GM19395 (cell line): ENCODE data around the gene DSG2.

Source experiments
- ATAC-seq: cut with Tn5 transposase; IDR thresholded peaks from one replicate; pipeline ENCODE4 v1.9.1; 2021; ENCODE audit warnings: mild to moderate bottlenecking, moderate library complexity; ENCODE audit not compliant: unreplicated experiment

DSG2 gene

DNA sequence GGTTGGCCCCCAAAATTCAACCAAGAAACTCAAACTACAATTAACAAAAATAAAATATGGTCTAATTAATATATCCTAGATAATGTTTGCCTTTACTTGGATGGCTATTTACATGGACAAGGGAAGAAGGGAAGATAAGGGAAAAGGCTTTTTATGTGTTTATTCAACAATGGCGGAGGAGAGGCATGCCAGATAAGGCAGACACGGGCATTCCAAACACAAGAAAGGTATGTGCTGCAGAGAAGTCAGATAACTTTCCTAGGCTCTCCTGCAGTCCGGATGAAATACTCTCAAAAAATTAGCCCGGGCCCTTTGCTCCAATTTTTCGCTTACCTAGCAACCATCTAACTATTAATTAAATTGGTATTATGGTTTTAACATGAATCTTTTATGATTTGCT is 88.6 kb downstream of the DSG2 start:
- no peak for ATAC-seq

GRCh38 chr18:31587529-31587928 is 89.6 kb downstream of the DSG2 start:
- no peak for ATAC-seq

DNA sequence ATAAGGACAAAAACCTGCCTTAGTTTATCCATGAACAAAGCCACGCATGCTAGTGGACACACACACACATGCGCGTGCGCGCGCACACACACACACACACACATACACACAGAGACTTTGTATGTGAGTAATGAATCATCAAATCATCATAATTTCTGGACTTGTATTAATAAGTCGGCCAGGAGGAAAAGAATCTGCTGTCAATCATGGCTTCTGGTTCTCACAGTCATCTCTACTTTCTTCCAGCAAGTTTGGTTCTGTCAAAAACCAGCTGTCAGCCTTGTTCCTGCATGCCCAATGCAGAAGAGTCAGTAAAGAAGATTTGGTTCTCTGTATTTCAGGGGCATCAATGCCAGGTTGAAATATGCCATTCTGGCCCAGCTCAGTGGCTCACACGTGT is 92.6 kb downstream of the DSG2 start:
- no peak for ATAC-seq

DNA sequence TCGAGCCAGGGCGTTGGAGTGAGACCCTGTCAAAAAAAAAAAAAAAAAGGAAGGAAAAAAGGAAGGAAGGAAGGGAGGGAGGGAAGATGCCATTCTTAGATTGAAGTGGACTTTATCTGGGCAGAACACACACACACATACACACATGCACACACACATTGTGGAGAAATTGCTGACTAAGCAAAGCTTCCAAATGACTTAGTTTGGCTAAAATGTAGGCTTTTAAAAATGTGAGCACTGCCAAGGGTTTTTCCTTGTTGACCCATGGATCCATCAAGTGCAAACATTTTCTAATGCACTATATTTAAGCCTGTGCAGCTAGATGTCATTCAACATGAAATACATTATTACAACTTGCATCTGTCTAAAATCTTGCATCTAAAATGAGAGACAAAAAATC is 93.1 kb downstream of the DSG2 start:
- no peak for ATAC-seq

GRCh38 chr18:31591628-31592027 is 93.7 kb downstream of the DSG2 start, which contains the start of gene TTR:
TTR (plus strand) TSS chr18:31591877; CDS start chr18:31591903, 26 bp downstream.
- no peak for ATAC-seq

DNA sequence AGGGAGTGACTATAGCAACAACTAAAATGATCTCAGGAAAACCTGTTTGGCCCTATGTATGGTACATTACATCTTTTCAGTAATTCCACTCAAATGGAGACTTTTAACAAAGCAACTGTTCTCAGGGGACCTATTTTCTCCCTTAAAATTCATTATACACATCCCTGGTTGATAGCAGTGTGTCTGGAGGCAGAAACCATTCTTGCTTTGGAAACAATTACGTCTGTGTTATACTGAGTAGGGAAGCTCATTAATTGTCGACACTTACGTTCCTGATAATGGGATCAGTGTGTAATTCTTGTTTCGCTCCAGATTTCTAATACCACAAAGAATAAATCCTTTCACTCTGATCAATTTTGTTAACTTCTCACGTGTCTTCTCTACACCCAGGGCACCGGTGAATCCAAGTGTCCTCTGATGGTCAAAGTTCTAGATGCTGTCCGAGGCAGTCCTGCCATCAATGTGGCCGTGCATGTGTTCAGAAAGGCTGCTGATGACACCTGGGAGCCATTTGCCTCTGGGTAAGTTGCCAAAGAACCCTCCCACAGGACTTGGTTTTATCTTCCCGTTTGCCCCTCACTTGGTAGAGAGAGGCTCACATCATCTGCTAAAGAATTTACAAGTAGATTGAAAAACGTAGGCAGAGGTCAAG is 94.7 kb downstream of the DSG2 start:
- ATAC-seq, result no peak

GRCh38 chr18:31595121-31595771 is 97.3 kb downstream of the DSG2 start:
- no peak for ATAC-seq

GRCh38 chr18:31596081-31596872 is 98.3 kb downstream of the DSG2 start:
- no peak for ATAC-seq

DNA sequence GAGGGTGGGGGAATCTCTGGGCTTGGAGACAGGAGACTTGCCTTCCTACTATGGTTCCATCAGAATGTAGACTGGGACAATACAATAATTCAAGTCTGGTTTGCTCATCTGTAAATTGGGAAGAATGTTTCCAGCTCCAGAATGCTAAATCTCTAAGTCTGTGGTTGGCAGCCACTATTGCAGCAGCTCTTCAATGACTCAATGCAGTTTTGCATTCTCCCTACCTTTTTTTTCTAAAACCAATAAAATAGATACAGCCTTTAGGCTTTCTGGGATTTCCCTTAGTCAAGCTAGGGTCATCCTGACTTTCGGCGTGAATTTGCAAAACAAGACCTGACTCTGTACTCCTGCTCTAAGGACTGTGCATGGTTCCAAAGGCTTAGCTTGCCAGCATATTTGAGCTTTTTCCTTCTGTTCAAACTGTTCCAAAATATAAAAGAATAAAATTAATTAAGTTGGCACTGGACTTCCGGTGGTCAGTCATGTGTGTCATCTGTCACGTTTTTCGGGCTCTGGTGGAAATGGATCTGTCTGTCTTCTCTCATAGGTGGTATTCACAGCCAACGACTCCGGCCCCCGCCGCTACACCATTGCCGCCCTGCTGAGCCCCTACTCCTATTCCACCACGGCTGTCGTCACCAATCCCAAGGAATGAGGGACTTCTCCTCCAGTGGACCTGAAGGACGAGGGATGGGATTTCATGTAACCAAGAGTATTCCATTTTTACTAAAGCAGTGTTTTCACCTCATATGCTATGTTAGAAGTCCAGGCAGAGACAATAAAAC is 100.2 kb downstream of the DSG2 start:
- ATAC-seq, result no peak
